ENCODE data around the gene STK16.

STK16 gene

DNA sequence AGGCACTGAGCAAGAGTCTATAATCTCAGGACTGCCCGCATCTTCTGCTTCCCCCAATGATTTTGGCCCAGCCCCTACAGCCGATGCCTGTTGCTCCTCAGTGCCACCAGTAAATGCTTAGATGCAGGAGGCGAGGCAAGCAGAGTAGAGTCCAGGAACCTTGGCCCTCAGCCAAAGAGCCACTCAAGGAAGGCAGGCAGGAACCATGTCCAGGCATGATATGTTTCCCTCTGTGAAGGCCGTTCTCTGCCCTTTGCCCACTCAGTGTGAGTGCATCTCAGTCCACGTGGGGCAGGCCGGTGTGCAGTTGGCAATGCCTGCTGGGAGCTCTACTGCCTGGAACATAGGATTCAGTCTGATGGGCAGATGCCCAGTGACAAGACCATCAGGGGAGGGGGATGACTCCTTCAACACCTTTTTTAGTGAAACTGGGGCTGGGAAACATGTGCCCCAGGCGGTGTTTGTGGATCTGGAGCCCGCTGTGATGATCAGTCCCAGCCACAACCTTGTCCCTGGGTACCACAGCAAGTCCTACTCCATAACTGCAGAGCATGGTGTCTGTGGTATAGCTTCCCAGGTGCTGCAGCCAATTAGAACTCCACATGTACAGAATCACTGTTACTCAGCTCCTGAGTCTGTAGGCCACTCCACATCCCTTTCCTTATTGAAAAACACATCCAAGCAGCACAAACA is 24.2 kb downstream of the STK16 start:
- no peak for DNase-seq (ENCODE audit: low read depth in 2 of 2)

DNA sequence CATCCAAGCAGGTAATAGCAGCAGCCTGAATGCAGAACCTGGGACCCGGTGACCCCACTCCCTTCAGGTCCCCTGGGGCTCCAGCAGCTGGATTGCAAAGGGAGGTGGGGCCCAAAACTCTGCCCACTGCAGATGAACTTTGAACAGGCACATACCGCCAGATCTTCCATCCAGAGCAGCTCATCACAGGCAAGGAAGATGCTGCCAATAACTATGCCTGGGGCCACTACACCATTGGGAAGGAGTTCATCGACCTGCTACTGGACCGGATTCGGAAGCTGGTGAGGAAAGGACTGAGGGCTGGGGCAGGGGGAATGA is 24.7 kb downstream of the STK16 start:
- DNase-seq (ENCODE audit: low read depth in 2 of 2), result no peak

DNA sequence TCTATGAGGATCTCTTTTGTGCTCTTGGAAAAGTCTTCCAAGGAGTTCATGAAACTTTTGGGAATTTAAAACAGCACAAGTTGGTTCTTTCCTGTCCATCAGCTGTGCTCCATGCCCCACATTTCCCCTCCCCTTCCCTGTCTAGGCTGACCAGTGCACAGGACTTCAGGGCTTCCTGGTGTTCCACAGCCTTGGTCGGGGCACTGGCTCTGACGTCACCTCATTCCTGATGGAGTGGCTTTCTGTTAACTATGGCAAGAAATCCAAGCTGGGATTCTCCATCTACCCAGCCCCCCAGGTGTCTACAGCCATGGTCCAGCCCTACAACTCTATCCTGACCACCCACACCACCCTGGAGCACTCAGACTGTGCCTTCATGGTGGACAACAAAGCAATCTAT is 25.7 kb downstream of the STK16 start:
- DNase-seq (ENCODE audit: low read depth in 2 of 2), result no peak

- no peak for DNase-seq (ENCODE audit: low read depth in 2 of 2)
Measured at GRCh38 chr2:219272356-219272755, 27.1 kb downstream of the STK16 start.

- DNase-seq (ENCODE audit: low read depth in 2 of 2), result no peak
Measured at GRCh38 chr2:219272995-219273394, 27.7 kb downstream of the STK16 start.

- no peak for DNase-seq (ENCODE audit: low read depth in 2 of 2)
Measured at GRCh38 chr2:219273937-219274336, 28.7 kb downstream of the STK16 start.

DNA sequence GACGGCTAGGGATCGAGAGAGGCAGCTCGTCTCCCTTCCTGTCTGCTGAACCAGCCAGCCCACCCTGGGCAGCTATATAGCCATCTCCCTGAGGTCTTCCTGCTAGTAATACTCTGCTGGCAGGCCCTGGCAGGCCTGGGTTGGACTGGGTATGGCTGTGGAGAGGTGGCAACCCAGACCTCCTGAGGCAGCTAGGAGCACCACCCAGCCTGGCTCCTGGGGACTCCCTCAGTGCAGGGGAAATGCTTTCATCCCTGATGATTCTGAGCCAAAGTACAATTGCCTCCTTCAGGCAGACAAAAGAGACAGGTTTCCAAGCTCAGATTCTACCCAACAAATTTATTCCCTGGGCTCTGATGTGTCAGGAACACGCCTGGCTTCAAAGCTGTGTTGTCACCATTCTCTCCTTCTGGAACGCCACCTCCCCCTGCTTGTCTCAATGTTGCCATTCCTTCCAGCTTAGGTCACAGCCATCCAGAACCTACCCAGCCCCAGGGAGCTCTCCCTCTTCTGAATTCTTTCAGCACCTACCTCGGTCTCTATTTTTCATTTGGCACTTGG is 29.2 kb downstream of the STK16 start:
- no peak for DNase-seq (ENCODE audit: low read depth in 2 of 2)

GRCh38 chr2:219277703-219278654 is 32.7 kb downstream of the STK16 start:
- DNase-seq (ENCODE audit: low read depth in 2 of 2), result peak; percentile 42 to 56

- no peak for DNase-seq (ENCODE audit: low read depth in 2 of 2)
Measured at GRCh38 chr2:219278655-219279150, 33.4 kb downstream of the STK16 start.

DNA sequence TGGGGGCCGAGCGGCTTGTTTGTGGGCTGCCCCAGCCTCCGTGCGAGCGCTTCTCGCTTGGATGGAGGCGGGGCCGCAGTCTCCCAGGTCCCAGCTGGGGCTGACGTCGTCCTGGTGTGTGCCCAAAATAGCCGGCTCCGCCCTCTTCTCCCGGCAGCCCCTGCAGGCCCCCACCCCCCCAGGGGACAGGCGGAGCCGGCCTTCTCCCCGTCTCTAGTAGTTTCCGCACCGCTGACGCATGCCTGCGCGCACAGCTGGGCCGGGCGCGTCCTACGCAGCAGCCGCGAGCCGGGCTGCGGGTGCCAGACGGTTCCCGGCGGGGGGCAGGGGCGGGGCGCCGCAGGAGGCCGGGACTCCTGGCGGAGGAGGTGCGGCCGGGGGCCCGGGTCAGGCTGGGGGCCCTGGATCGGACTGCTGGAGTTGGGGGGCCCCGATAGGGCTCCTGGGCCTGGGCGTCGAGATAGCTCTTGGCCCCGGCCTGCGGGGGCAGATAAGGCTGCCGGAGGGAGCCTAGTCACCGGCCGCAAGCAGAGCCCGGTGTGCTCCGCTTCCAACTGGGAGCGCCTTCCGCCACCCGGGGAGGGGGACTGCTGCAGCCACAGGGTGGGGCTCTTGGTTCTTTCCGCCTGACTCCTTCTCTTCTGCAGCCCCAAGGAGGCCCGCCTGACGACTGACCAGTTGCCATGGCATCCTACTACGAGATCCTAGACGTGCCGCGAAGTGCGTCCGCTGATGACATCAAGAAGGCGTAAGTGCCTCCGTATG is 34.1 kb downstream of the STK16 start, which contains the start of gene DNAJB2:
Gene DNAJB2 (plus strand): TSS at position 216 of the 765 bp plus-strand sequence. CDS start 468 bp downstream, at position 684.
- peak; percentile 95 to 96 for DNase-seq (ENCODE audit: low read depth in 2 of 2)

GRCh38 chr2:219279916-219280516 is 34.7 kb downstream of the STK16 start:
- DNase-seq (ENCODE audit: low read depth in 2 of 2), result no peak

DNA sequence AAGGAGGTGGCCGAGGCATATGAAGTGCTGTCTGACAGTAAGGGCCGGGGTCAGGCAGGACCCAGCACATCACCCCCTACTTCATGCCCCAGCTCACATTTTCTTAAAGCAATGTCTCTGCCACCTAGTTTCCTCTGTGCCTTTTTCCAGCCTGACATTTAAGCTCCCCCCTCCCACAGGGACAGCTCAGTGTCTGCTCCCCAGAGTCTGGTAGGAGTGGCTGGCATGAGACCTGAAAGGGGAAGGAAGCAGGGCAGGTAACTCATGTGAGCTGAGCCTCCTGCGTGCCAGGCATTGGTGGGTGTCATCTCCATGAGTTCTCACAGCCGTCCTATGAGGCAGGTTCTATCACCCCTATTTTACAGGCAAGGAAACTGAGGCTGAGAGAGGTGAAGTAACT is 35.4 kb downstream of the STK16 start:
- DNase-seq (ENCODE audit: low read depth in 2 of 2), result no peak

DNA sequence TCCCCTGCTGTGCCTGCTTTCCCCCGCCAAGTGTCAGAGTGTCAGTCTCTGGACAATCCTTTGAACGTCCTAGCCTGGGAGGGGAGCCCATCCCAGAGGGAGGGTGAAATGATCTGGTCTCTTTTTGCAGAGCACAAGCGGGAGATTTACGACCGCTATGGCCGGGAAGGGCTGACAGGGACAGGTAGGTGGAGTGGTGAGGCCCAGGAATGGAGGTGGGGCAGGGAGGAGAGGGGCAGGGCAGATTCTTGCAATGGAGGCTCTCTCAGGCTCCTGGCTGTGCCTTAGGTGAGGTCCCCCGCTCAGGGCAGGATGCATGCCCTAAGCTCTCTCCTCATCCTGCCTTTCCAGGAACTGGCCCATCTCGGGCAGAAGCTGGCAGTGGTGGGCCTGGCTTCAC is 36.3 kb downstream of the STK16 start:
- no peak for DNase-seq (ENCODE audit: low read depth in 2 of 2)

- no peak for DNase-seq (ENCODE audit: low read depth in 2 of 2)
Measured at GRCh38 chr2:219282375-219282774, 37.1 kb downstream of the STK16 start.

DNA sequence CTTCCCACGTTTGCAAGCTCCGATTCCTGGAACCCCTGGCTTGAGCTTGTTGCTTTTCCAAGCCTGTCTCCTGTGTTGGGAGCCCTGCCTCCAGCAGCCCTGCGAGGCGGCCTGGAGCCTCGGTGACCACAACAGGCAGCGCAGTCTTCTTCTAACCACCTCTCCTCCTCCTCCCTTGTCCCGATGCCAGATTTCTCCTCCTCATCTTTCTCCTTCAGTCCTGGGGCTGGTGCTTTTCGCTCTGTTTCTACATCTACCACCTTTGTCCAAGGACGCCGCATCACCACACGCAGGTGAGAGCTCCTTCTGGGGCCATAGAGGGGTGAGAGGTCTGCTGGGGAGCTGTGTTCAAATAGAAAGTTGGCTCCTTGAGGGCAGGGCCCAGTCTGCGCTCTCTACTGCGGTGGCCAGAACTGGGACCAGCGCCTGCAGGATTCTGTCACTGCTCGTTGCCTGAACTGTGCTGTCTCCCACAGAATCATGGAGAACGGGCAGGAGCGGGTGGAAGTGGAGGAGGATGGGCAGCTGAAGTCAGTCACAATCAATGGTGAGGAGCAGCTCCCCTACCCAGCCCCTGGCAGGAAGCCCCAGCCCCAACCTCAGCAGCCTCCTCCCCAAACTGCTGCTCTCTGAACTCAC is 37.8 kb downstream of the STK16 start:
- no peak for DNase-seq (ENCODE audit: low read depth in 2 of 2)

- DNase-seq (ENCODE audit: low read depth in 2 of 2), result no peak
Measured at GRCh38 chr2:219284501-219285372, 39.5 kb downstream of the STK16 start.

- DNase-seq (ENCODE audit: low read depth in 2 of 2), result no peak
Measured at GRCh38 chr2:219285373-219285735, 40.1 kb downstream of the STK16 start.

DNA sequence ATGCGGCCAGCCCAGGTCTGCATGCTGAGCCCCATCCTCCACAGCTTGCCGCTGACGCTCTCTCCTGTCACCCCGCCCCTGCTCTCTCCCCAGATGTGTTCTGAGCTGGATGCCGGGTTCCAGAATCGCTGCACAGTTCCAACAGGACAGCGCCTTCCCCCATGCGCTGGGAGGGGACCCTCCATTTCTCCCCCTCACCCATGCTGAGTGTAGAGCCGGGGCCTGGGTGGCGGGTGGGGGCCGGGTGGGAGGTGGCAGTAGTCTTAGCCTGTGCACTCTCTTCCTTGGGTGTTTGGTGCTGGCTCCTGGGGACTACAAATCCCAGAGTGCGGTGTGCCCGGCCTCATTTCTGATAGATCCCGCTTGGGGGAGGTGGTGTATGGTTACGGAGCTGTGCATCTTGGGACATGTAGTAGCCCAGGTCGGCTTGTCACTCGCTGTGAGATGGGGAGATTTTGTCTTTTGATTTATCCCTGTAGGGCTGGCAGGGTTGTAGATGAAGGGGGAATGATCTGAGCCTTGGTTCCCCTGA is 40.7 kb downstream of the STK16 start:
- no peak for DNase-seq (ENCODE audit: low read depth in 2 of 2)

DNA sequence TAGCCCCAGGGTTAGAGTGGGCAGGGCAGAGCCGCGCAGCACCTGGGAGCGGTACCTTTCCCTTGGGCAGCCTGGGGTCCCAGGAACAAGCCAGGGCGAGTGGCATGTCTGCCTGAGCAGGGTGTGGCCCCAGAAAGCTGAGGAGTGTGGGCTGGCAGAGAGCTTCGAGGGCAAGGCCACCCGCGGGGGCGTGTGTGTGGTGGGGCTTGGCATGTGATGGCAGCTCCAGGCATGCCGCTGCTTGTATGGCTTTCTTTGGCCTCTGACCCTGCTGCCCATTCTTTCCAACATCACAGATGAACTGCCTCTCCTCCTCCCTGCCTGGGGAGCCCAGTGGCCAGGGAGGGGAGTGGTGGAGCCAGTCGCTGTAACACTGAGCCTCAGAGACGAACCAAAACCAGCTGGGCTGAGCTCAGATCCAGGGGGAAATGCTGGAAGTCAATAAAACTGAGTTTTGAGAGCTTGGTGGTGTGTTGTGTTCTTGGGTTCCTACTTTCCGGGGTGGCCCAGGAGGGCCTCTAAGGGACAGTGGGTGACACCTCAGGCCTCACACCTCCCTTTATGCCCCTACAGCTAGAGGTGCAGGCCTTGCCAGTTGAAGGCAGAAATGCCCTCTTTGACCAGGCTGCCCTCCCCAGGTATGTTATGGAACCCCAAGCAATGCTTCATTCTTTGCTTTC is 41.3 kb downstream of the STK16 start:
- no peak for DNase-seq (ENCODE audit: low read depth in 2 of 2)
